HEK293T (cell line): Measurements from ENCODE around the gene TTC7B.

Experiments
- ARNT ChIP-seq: fragments of 450-650 bp; IDR thresholded peaks from 2 replicates; pipeline ENCODE4 v1.6.1; 2017; ENCODE audit warnings: mild to moderate bottlenecking
- BHLHE40 ChIP-seq: fragments of 450-650 bp; IDR thresholded peaks from 2 replicates; pipeline ENCODE4 v1.6.1; 2016; ENCODE audit warnings: mild to moderate bottlenecking, moderate library complexity, borderline replicate concordance
- FOXK2 ChIP-seq: fragments of 450-650 bp; IDR thresholded peaks from 2 replicates; pipeline ENCODE4 v1.6.1; 2016; ENCODE audit warnings: mild to moderate bottlenecking
- HDGF ChIP-seq: fragments of 450-650 bp; IDR thresholded peaks from 2 replicates; pipeline ENCODE4 v1.6.1; 2017; ENCODE audit warnings: antibody characterized with exemption, borderline replicate concordance
- L3MBTL2 ChIP-seq: fragments of 450-650 bp; conservative IDR thresholded peaks from 2 replicates; pipeline ENCODE4 v1.6.1; 2016; ENCODE audit warnings: mild to moderate bottlenecking
- NFRKB ChIP-seq: fragments of 450-650 bp; IDR thresholded peaks from 2 replicates; pipeline ENCODE4 v1.6.1; 2016; ENCODE audit warnings: mild to moderate bottlenecking, moderate library complexity
- SP1 ChIP-seq: fragments of 450-650 bp; IDR thresholded peaks from 2 replicates; pipeline ENCODE4 v1.6.1; 2017
- SUZ12 ChIP-seq: fragments of 450-650 bp; IDR thresholded peaks from 2 replicates; pipeline ENCODE4 v1.6.1; 2016; ENCODE audit warnings: mild to moderate bottlenecking

GRCh38 chr14:90757452-90757851 is 58.8 kb downstream of the TTC7B start:
- TF ChIP-seq HDGF (no peak), SP1 (no peak), L3MBTL2 (no peak), ARNT (no peak), FOXK2 (no peak), NFRKB (no peak), BHLHE40 (no peak), SUZ12 (no peak)
